ENCODE results near the gene LGR6. TPM values are rescaled to one million over a fixed set of nuclear protein-coding genes. Genes with fewer than 3 reads are reported as not detected.

LGR6 gene
- total and polyA plus RNA-seq, 2 of the 4 experiments (the other 2 are of a cell fraction): not detected

GRCh38 chr1:202279806-202280205, 86.2 kb downstream of the LGR6 start:
- Histone ChIP-seq H3K23ac (ENCODE audit: low read depth, low read length) (peak overlapping the region; percentile 85; the same call in 1 of the 2 replicates), H3K4me2 (ENCODE audit: low read depth, low read length) (no peak overlapping the region), H2BK20ac (ENCODE audit: low read depth, low read length) (peak overlapping the region; percentile 60; the same call in 1 of the 2 replicates), H4K20me1 (ENCODE audit: insufficient read depth, low read length) (peaks cover 2% of the 10 kb centered on the region; the same call in 1 of the 2 replicates), H2AK9ac (replicated peaks; ENCODE audit: low read depth, low read length, poor library complexity) (no peak overlapping the region), H2BK15ac (ENCODE audit: low read depth, low read length) (0 out of 3 replicates have a peak overlapping the region, but pooled peaks have one; percentile 82), H4K8ac (ENCODE audit: low read depth in 2 of 2, low read length in 2 of 2) (no peak overlapping the region; a peak in 1 of 4 replicates), H2AFZ (replicated peaks; ENCODE audit: low read length, poor library complexity) (no peak overlapping the region), H3K14ac (replicated peaks; ENCODE audit: low read depth, low read length) (peak overlapping the region; percentile 67; the same call in 1 of the 2 replicates), H3K4ac (ENCODE audit: low read depth, low read length) (peak overlapping the region; percentile 87), H3K56ac (ENCODE audit: extremely low read depth, insufficient read depth, low read length) (no peak overlapping the region), H3K27me3 (ENCODE audit: control insufficient read depth, insufficient read depth, low read length) (no peaks in the 10 kb centered on the region), H3K4me1 (ENCODE audit: control insufficient read depth, insufficient read depth, low read length) (peaks cover 35% of the 10 kb centered on the region), H3K27ac (ENCODE audit: insufficient read depth, low read length) (no peak overlapping the region), H4K91ac (ENCODE audit: insufficient read depth, low read depth, low read length) (peak overlapping the region; percentile 35; the same call in 1 of the 2 replicates), H3K9me3 (ENCODE audit: control insufficient read depth, insufficient read depth, low read length) (no peaks in the 10 kb centered on the region), H3K9ac (ENCODE audit: low read depth, low read length) (no peak overlapping the region), H4K5ac (ENCODE audit: low read depth, low read length) (no peak overlapping the region), H3K79me1 (ENCODE audit: low read depth in 1 of 2, low read length in 2 of 2) (no peaks in the 10 kb centered on the region), H2AK5ac (ENCODE audit: low read depth, low read length) (peak overlapping the region; percentile 74; the same call in 1 of the 2 replicates), H3K9me1 (ENCODE audit: insufficient read depth, low read length) (peaks cover 29% of the 10 kb centered on the region), H2BK5ac (ENCODE audit: low read depth, low read length, poor library complexity, severe bottlenecking) (no peak overlapping the region), H2BK120ac (ENCODE audit: low read depth, low read length) (peak overlapping the region; percentile 83; the same call in 1 of the 2 replicates), H3K36me3 (ENCODE audit: control insufficient read depth, insufficient read depth, low read length) (no peaks in the 10 kb centered on the region), H3K18ac (ENCODE audit: low read depth, low read length) (peak overlapping the region; percentile 33; the same call in 1 of the 2 replicates), H3K4me3 (ENCODE audit: insufficient read depth, low read depth, low read length) (no peak overlapping the region)
- dilution Hi-C loops (cut with HindIII; ENCODE audit: low sequenced_read_pairs, unreplicated experiment): no loop called here
- BruUV-seq (replicated peaks): no TSS peak
- intact Hi-C loops (cut with micrococcal nuclease): no loop called here
- no peak for ATAC-seq (ENCODE audit: low read depth)
- DNase-seq: peak; percentile 14
- in situ Hi-C loops (cut with MboI; ENCODE audit: low sequenced_read_pairs): no loop called here
- ChIA-PET CTCF (no interaction called here), POLR2A (ENCODE audit: unreplicated experiment) (no interaction called here)
- no CpG with 5 or more reads among the region's 2 CpGs for WGBS, 2 experiments (ENCODE audit: extremely low coverage in 2 of 2, insufficient read length in 1 of 2)
- TF ChIP-seq CEBPB (IDR thresholded peaks at IDR 0.05; ENCODE audit: low read depth, low read length) (no peak), FOS (IDR thresholded peaks at IDR 0.05; ENCODE audit: low read depth, low read length) (no peak)
